HG03060 (cell line): ENCODE results near the gene EVI5.
"Not testable (repeated sequence)": the region's sequence is repeated elsewhere in the genome, so short reads cannot be mapped to it uniquely, and the experiment has no call there.

Source experiments
- ATAC-seq: cut with Tn5 transposase; IDR thresholded peaks from one replicate; pipeline ENCODE4 v1.9.1; 2021; ENCODE audit warnings: low read depth, moderate number of reproducible peaks; ENCODE audit not compliant: unreplicated experiment

Gene EVI5

DNA sequence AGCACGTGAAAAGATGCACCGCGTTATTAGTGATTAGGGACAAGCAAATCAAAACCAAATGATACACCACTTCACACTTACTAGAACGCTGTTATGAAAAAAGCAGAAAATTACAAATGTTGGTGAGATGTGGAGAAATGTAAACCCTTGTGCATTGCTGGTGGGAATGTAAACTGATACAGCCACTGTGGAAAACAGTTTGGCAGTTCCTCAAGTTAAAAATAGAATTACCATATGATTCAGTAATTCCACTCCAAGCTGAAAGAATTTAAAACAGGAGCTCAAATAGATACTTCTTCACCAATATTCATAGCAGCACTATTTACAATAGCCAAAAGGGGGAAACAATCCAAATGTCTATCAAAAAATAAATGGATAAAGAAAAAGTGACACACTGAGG lies 10.3 kb upstream of the EVI5 start:
- ATAC-seq, result no peak

DNA sequence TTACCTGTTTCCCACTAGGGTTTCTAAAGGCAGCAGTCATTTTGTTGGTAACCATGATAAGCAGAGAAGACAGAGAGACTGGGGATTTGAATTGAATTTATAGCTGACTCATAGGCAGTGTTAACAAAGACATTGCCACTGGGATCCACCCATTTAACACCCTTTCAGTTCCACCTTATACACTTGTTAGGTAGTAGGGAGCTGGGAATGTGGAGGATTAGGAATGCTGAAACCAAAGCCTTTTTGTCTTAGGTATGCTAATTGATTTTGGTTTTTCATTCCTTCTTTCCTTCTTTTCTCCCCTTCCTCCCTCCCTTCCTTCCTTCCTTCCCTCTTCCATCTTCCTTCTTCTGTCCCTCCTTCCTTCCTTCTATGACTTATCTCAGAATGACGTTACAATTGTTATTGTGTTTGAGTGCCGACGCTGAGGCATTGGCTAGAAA lies 7.5 kb upstream of the EVI5 start:
- no peak for ATAC-seq

DNA sequence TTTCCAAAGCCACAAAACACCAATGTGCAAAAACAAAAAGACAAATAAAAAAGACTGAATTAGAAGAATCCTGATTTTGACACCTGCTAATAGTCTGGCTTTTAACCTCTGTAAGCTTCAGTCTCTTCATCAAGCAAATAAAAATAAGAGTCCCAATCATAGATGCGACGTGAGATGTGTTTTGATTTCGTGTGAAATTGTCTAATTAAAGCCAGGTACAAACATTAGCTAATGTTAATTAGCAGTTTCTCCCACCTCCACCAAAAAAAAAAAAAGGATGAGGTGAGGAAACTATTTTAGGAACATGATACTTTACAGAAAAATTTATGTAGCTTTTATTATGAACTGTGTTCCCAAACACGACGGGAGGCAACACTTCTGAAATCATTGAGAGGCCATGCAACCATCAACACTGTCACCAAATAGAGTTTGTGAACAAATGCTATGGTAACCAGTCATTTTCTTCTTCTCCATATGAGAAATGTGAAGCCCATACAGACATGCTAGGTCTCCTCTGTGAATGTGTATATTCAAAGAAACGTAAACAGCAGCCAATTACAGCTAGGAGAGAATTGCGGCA lies 6.7 kb upstream of the EVI5 start:
- ATAC-seq, result no peak

DNA sequence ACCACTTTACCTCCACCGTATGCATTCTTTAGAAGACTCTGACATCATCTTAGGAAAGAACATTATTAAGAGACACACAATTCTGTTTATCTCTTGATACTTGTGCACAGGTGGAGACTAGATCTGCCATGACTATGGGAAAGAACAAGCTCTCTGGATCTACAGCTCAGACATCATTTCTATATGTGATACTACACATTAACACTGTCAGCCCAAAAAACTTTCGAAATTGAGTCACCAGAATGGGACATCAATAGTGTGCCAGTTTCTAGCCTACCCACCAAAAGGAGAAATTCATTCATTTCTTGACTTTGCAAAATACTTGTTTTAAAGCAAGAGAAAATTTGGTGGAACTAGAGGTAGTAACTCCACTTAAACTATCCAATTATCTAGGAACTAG lies 6.0 kb upstream of the EVI5 start:
- ATAC-seq, result no peak

DNA sequence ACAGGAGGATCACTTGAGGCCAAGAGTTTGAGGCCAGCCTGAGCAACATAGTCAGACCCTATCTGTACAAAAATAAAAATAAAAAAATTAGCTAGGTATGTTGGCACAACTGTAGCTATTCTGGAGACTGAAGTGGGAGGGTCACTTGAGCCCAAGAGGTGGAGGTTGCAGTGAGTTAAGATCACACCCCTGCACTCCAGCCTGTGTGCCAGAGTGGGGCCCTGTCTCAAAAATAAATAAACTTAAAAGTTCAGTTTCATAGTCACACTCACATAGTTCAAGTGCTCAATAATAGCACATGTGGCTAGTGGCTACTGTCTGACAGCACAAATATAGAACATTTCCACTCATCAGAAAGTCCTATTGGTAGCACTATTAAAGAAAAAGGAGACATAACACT lies 5.2 kb upstream of the EVI5 start:
- no peak for ATAC-seq

DNA sequence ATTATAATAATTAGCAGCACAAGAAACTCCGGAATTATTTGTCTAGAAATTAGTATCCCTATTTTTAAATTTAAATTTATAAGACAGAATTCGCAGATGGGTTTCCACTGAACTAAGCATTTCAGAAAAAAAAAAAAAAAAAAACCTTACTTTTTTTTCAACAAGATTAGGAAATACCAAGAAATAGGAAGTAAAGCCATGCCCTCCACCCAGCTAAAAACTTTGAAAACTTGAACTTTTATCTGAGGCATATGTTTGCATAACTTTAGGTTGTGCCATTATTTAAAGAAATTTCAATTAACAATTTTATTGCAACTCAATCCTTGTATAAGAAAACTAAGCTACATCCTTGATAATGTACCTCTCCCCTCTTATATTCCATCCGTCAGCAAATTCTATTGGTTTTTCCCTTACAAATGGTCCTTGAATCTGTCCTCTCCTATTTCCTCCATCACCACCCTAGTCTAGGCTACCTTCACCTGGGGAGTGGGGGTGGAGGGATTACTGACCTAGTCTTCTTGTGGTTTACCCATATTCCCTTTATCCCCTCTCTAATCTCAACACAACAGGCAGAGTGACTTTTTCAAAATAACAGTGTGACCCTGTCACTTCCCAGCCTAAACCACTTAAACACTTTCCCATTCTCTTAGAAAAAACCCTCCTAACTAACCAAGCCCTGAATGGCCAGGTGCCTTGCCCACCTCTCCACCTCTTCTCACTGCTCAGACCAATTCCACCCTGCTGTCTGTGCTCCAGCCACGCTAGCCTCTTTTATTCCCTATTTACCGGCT lies 1.4 kb upstream of the EVI5 start:
- ATAC-seq, result no peak

DNA sequence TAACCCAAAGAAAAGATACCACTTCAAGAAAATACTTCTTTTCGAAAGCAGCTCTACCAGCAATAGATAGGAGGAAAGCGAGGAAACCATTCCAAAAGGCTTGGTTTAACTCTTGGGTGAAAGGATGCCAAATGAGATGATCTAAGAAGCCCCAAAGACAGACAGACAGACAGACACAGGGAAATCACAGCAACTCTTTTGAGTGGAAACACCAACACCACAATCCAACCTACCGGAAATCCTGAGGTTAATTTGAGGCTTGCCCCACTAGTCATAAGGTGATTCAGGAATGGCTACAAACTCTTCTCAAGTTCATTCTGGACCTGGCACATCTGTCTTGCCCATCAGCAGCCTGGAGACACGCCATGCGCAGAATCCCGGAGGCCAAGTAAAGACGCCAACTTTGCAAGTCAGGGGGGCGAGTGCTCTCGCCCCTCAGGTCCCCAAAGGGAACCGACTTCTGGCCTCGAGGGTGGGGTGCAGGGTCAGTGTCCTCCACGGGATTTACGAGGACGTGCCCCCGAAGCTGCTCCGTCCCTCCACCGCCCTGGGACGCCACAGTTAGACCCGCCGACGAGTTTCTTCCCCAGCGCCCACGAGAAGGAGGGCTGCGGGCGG lies 778 bp downstream of the EVI5 start:
- ATAC-seq, result no peak

DNA sequence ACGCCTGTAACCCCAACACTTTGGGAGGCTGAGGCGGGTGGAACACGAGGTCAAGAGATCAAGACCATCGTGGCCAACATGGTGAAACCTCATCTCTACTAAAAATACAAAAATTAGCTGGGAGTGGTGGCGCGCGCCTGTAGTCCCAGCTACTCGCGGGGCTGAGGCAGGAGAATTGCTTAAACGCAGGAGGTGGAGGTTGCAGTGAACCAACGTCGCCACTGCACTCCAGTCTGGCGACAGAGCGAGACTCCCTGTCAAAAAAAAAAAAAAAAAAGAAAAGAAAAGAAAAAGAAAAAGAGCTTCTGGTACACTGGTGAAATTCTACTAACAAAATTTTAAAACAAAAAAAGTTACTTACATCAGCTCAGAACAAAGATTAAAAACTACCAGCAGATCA lies 1.4 kb downstream of the EVI5 start:
- ATAC-seq, result not testable (repeated sequence)

DNA sequence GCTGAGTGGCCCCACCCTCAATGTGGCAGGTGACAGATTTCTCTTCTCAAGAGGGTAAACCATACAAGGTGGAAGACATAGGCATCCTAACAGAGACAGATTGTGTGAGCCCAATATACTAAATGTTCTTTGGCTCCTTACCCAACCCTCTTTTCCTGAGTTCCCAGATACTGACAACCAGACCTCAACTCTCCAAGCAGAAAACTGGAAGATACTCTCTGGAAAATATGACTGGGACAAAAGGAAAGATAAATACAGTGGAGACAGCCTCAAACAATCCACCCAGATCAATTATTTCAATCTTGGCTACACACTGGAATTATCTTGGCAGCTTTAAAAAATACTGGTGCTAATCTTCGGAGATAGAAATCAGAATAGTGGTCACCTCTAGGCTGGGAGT lies 6.5 kb downstream of the EVI5 start:
- no peak for ATAC-seq

DNA sequence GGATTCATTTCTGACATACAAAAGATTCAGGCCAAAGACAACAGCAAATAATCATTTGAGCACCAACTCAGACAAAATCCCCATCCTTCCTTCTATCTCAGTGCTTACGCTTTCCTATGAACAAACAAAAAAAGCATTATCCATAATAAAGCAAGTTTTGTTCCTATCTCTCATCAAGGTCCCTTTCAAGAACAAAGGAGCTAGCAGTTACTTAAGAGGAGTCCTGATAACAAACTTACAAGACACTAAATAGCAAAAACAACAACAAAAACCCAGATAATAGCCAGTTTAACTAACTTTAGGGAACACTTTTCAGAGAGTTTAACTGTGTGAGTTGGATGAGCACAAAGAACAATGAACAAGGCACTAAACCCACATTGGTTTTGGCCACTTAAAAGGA lies 10.5 kb downstream of the EVI5 start:
- no peak for ATAC-seq

DNA sequence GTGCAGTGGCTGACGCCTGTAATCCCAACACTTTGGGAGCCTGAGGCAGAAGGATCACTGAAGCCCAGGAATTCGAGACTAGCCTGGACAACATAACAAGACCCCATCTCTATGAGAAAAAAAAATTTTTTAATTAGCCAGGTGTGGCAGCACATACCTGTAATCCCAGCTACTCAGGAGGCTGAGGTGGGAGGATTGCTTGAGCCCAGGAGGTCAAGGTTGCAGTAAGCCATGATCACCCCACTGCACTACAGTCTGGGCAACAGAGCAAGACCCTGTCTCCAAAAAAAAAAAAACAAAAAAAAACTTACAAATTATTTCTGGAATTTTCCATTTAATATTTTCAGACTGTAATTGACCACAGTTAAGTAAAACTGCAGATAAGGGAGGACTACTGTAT lies 11.2 kb downstream of the EVI5 start:
- ATAC-seq, result not testable (repeated sequence)

DNA sequence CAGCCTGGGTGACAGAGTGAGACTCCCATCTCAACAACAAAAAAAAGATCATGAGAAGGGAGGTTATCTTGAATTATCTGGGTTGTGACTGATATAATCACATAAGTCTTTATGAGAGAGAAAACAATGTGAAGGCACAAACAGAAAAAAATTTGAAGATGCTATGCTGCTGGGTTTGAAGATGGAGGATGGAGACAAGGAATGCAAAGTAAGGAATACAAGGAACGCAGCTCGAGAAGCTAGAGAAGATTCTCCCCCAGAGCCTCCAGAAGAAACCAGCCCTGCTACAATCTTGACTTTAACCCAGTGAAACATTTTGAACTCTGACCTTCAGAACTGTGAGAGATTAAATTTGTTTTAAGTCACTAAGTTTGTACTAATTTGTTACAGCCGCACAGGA lies 15.1 kb downstream of the EVI5 start:
- ATAC-seq, result no peak

DNA sequence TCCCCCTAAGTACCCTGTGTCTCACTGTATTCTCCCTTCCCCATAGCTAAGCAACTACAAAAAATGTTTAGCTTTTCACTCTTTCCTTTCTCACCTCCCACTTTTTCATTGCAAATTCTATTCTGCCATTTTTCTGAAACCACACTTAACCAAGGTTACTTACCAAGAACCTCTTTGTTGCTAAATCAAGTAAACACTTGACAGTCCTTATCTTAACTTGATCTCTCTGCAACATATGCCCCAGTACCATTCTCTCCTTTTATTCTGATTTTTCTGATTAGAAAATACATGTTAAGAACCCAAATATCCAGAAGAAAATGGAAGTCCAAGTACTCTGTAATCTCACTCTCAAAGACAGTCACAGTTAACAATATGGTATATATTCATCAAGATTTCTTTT lies 16.0 kb downstream of the EVI5 start:
- no peak for ATAC-seq

DNA sequence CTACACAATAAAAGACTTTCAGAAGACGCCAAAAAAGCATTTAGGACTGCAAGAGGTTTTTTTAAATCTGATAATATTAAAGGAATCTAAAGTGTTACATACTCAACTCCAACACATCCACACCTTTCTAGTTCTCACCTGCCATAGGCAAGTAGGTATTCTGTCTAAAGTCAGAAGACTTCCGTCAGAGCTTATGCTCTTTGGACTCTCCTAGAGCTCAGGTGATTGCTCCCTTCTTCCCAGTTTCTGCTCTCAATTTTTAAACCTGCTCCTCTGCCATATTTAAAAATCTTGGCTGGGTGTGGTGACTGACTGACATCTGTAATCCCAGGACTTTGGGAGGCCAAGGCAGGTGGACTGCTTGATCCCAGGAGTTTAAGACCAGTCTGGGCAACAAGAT lies 16.6 kb downstream of the EVI5 start:
- ATAC-seq, result no peak

DNA sequence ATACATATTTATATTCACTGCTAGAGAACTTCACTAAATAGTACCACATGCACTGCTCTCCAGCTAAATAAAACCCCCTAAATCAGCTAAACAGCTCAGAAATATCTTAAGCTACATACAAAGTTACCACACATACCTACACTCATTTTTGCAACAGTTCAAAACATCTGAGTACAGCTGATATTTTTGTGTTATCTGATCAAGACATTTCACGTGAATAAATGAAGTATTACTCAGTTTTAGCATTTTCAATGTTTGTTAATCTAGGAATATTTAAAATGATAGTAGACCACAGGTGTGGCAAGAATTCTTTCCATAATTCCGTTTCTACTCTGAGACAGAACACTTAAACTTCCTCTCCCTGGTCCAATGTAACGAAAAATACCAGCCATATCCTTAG lies 20.8 kb downstream of the EVI5 start:
- ATAC-seq, result no peak

DNA sequence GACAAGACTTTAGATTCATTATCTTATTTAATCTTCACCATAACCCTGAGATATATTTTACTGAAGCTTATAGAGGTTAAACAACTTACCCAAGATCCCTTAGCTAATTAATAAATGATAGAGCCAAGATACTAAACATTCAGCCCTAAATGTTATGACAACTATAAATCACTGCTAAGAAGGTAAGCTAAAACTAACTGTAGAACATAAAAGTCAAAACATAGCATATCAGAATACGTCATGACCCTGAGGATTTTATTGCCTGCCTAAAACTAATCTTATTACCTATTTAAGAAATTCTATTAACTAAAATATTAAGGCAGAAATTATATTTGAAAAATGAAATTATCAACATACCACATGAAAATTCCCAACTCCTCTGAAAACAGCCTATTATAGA lies 22.6 kb downstream of the EVI5 start:
- ATAC-seq, result no peak

DNA sequence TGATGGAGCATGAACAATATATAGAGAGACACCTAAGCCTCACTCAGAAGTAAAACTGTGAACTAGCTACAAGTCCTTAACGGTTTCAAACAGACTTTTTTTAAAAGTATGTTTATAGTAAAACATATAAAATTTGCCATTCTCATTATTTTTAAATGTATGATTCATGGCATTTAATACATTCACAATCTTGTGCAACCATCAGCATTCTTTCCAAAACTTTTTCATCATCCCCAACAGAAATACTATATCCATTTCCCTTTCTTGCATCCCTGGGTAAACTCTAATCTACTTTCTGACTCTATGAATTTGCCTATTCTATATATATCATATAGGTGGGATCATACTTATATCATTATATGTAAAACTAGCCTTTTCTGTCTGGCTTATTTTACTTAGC lies 25.5 kb downstream of the EVI5 start:
- ATAC-seq, result no peak

DNA sequence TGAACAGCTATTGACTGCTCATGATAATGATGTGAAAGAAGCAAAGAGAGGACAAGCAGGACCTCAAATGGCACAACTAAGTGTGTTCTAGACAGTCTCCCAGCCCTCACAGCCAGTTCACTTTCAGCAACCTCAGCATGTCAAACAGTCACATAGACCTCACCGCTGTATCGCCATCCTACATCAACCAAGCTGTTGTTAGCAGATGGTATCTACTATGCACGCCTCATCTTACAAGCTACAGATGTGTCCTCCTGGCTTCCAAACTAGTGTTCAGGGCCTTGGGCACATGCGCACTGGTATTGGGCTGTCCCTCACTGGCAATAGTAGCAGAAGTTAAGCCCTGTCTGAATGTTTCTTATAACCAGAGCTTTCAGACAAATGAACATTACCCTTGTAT lies 28.4 kb downstream of the EVI5 start:
- no peak for ATAC-seq

DNA sequence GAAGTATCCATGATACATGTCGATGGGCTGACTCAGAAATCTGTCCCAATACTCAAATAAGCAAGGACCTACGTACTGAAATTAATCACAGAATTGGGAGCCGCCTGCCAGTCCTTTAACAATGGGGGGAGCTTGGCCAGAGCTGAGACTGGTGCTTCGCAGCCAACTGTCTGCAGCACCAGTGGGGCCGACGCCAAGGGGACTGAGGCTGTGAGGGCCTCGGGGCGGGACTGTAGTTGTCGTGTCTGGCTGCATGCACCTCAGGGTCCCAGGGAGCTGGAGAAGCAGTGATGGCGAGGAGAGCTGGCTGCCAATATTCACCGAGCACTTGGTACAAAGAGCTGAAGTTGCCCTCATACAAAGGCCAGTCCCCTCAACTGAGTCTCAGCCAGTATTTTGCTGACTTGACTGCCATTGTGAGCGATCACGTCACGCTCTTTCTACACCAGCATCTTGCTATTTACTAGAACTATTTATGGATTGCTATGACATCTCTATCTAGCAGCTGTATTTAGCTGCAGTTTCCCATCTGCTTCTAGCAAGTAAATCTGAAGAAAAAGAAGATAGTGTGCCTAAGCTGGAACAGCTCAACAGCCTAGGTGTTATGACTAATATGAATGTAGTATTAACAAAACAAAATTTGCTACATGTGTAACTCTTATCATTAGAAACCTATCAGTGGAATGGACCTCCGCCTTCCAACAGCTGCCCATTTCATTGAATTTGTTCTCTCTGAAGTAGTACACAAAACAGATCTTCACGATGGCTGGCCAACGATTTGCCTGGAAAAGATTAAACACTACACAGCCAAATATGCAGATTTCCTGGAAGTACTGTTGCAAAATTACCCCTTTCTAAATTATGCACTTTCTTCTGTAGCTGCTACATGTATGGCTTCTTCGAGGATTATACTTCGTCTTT lies 29.1 kb downstream of the EVI5 start:
- no peak for ATAC-seq

DNA sequence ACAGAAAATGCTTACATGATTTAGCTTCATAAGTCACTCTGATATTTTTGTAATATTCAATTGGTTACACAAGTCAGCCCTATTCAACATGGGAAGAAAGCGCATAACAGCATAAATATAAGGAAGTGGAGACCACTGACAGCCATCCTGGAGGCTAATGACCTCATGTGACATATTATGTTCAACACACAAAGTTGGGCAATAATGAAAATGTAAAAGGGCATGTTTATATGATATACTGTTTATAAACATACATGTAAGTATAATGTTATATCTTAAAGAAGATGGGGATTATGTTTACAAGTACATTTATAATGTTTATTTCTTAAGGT lies 30.2 kb downstream of the EVI5 start:
- no peak for ATAC-seq
